HG03439 (cell line): ENCODE data around the gene TCF3.

Experiments
- ATAC-seq: cut with Tn5 transposase; IDR thresholded peaks from one replicate; pipeline ENCODE4 v1.9.1; 2021; ENCODE audit warnings: mild to moderate bottlenecking, moderate library complexity; ENCODE audit not compliant: unreplicated experiment

TCF3 gene

DNA sequence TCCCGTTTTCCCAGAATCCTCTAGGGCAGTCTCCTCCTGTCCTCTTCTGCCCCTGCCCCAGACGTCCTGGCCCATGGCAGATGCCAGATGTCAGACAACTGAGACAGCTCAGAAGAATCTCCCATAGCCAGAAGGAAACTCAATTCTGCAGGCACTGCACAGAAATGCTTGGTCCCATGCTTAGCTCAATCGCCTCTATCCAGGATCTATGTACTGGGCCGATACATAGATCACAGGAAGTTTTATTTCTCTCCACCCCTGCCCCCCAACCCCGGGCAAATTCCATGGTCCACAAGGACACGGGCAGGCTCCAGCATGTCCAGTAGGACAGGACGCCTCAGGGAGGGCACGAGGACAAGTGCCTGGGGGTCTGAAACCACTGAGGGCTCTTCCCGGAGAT is 64.5 kb downstream of the TCF3 start:
- no peak for ATAC-seq

DNA sequence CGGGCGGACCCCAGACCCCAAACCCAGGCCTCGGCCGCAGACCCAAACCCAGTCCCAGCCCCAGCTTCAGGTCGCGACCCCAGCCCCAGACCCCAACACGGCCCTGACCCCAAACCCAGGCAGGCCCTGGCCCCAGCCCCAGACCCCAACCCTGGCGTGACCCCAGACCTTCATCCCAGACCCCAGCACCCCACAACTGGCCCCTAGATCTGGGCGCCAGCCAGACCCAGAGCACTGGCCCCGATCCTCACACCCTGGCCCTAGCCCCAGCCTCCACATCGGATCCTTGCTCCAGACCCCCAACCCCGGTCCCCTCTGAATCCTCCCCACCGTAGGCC is 67.2 kb downstream of the TCF3 start:
- ATAC-seq = no peak

DNA sequence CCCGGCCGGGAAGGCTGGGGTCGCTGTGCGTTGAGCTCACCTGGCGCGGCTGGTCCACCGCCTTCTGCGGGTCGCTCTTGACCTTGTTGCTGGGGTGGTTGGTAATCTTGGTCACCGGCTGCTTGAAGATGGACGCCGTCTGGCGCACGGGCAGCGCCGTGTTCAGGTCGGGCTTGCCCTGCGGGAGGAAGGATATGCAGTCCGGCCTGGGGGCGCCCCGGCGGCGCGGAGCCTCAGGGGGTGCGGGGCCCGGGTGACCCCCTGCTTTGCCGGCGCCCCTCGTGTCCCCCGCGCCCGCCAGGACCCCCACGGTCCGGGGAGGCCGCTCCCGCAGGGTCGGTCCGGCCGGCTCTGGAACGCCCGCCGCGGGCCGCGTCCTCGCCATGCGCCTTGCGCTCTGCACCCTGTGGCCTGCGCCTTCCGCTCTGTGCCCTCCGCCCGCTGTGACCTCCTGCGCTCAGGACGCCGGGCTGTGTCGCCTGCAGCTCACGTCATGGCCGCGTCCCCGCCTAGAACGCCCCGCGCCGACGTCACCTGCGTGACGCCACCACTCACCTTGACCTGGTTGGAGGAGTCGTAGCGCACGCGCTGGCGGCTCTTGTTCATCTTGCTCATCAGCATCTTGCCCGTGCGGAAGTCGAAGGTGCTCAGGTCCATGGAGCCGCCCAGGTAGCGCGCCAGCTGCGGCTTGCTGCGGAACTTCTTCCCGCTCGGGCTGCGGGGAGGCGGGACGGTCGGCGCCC is 67.7 kb downstream of the TCF3 start:
- no peak for ATAC-seq

DNA sequence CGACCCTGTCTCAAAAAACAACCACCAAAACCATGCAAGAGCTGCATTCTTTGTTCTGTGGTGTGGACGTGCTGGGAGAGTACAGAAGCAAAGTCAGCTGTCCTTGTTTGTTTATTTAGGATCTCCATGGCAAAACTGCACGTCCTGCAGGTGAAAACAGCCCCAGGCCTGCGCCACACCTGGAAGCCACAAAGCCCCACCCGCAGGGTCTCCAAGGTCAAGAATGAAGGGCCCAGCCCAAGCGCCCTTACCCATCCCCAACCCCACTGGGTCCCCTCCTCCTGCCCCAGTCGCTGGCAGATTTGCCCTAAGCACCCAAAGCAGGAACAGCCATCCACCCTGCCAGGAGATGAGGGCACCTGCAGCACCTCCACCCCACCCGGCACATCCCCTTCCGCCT is 70.2 kb downstream of the TCF3 start:
- no peak for ATAC-seq

- no peak for ATAC-seq
Measured at GRCh38 chr19:1580957-1581356, 71.5 kb downstream of the TCF3 start.

DNA sequence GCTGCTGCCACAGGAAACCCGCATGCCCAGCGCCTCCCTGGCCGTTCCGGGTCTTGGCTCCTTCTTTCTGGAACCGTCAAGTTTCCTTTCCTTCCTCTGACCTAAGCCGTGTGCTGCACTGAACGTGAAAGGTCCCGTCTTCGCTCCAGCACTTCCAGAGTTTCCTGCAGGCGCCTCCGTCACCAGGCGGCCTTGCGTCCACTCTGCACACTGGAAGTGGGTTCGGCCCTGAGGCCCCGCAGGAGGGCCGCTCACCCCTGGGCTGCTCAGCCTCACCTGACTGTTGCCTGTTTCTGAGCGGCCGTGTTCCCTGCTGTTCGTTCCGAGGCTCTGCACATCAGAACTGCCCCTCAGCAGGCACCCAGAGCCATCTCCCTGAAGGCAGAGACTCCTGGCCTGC is 72.0 kb downstream of the TCF3 start:
- no peak for ATAC-seq

- ATAC-seq = no peak
Measured at GRCh38 chr19:1579222-1579621, 73.2 kb downstream of the TCF3 start.

GRCh38 chr19:1577929-1578618 is 74.3 kb downstream of the TCF3 start:
- ATAC-seq = no peak

- no peak for ATAC-seq
Measured at GRCh38 chr19:1577090-1577928, 75.1 kb downstream of the TCF3 start.

DNA sequence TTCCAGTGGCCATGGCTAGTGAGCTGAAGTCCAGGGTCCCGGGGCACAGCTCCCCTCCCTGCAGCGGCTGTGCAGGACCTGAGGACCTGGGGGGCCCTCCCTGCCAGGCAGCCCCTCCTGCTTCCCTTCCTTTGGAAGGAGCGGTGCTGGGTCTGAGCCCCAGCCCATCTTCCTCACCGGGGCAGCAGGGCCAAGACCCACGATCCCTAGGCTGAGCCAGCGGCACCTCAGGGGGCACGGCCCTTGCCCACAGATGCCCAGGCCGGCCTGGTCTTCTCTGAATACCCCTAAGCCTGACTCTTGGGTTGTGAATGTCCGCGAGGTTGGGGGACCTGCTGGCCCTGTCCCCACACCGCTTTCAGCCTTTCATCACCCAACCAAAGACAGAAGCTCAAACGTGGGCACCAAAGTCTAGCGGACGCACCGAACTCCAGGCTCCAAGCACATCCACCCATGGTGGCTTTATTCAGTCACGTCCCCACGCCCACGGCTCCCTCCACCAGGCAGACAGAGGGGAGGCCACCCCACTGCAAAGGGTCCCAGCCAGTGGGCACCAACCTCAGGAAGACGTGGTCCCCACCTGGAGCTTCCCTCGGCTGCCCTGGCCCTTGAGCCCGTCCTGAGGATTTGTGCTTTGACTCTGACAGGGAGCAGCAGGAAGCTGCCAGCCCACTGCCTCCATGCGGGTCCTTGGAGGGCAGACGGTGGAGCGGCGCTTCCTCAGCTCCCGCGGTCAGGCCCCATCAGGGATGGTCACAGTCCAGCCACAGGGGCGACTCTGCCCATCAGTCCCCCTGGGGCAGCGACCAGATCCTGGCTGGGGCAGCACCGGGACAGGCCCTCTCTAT is 75.9 kb downstream of the TCF3 start:
- no peak for ATAC-seq

GRCh38 chr19:1575323-1576241 is 76.8 kb downstream of the TCF3 start:
- ATAC-seq = no peak

- no peak for ATAC-seq
Measured at GRCh38 chr19:1574354-1575136, 77.9 kb downstream of the TCF3 start.

DNA sequence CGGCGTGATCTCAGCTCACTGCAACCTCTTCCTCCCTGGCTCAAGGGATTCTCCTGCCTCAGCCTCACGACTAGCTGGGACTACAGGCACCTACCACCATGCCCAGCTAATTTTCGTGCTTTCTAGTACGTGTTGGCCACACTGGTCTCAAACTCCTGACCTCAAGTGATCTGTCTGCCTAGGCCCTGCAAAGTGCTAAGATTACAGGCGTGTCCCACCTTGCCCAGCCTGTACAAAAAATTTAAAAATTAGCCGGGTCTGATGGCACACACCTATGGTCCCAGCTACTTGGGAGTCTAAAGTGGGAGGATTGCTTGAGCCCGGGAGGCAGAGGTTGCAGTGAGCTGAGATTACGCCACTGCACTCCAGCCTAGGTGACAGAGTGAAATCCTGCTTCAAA is 79.6 kb downstream of the TCF3 start:
- ATAC-seq = no peak

- ATAC-seq = no peak
Measured at GRCh38 chr19:1571358-1571757, 81.1 kb downstream of the TCF3 start.

GRCh38 chr19:1570836-1571235 is 81.6 kb downstream of the TCF3 start:
- no peak for ATAC-seq

DNA sequence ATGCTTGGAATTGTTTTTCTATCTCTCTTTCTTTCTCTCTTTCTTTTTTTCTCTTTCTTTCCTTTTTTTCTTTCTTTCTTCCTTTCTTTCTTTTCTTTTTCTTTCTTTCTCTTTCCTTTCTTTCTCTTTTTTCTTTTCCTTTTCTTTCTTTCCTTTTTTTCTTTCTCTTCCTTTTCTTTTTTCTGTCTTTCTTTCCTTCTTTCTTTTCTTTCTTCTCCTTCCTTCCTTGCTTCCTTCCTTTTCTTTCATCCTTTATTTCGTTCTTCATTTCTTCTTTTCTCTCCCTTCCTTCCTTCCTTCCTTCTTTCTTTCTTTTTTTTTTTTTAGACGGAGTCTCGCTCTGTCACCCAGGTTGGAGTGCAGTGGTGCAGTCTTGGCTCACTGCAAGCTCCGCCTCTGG is 82.4 kb downstream of the TCF3 start:
- no peak for ATAC-seq

GRCh38 chr19:1568320-1569019 is 83.9 kb downstream of the TCF3 start, which contains the start of gene MEX3D:
TSS of gene MEX3D (minus strand) at chr19:1568325. CDS start at chr19:1568058, 267 bp downstream.
- peak; percentile 60 for ATAC-seq

DNA sequence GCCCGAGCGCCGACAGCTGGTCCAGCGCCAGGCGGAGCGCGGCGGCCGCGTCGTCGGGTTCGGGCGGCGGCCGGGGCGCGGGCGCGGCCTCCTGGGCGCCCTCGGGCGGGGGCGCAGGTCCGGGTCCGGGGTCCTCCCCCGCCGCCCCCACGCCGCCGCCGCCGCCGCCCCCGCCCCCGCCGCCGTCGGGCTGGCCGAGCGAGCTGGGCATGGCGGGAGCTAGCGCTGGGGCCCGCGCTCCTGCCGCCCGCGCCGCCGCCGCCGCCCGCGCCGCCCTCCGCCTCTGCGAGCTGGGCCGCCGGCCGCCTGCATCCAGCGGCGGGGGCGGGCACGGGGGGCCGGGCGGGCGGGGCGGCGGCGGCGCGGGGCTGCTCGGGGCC is 84.6 kb downstream of the TCF3 start:
- ATAC-seq = no peak
